ENCODE measurements around the gene SYT9. TPM values are rescaled to one million over a fixed set of nuclear protein-coding genes. Genes with fewer than 3 reads are reported as not detected.
A peak's percentile ranks its signal among the peaks of the same experiment; 100 is the strongest.

The SYT9 gene
- total RNA-seq, 4 donors from 2014 or later: 0.14 to 0.16 TPM; not detected in 2

DNA sequence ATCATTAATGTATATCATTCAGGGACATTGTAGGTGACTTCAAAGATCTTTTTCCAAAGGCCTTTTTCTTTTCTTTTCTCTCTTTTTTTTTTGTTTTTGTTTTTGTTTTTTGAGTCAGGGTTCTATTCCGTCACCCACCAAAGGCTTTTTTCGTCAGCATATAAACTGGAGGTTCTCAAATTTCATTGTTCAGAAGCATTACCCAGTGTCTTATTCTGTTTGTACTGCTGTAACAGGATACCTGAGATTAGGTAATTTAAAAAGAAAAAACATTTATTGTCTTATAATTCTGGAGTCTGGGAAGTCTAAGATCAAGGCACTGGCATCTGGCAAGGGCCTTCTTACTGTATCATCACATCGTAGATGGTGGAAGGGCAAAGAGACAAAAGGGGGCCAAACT lies 6.4 kb upstream of the SYT9 start:
- H3K27me3 ChIP-seq: peaks cover under 1% of the 10 kb centered on the region
- no peaks in the 10 kb centered on the region for H3K4me1 ChIP-seq
- no peaks in the 10 kb centered on the region for H3K9me3 ChIP-seq
- no peak overlapping the region for H3K4me3 ChIP-seq
- 58 to 68% methylated on average over 3 of the region's 3 CpGs for WGBS, 2 donors (ENCODE audit: low coverage in 1 of 2)
- no peak for DNase-seq
- TF ChIP-seq POLR2A (IDR thresholded peaks at IDR 0.05) (no peak), EP300 (IDR thresholded peaks at IDR 0.05; ENCODE audit: low read depth) (no peak), POLR2AphosphoS5 (IDR thresholded peaks at IDR 0.05) (no peak)
- TF ChIP-seq, protein P1, sequence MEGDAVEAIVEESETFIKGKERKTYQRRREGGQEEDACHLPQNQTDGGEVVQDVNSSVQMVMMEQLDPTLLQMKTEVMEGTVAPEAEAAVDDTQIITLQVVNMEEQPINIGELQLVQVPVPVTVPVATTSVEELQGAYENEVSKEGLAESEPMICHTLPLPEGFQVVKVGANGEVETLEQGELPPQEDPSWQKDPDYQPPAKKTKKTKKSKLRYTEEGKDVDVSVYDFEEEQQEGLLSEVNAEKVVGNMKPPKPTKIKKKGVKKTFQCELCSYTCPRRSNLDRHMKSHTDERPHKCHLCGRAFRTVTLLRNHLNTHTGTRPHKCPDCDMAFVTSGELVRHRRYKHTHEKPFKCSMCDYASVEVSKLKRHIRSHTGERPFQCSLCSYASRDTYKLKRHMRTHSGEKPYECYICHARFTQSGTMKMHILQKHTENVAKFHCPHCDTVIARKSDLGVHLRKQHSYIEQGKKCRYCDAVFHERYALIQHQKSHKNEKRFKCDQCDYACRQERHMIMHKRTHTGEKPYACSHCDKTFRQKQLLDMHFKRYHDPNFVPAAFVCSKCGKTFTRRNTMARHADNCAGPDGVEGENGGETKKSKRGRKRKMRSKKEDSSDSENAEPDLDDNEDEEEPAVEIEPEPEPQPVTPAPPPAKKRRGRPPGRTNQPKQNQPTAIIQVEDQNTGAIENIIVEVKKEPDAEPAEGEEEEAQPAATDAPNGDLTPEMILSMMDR (IDR thresholded peaks at IDR 0.05): no peak
- intact Hi-C loops (cut with DNase I; ENCODE audit: low total_unique reads): no loop called here
- no peaks in the 10 kb centered on the region for H3K36me3 ChIP-seq
- no peak overlapping the region for H3K27ac ChIP-seq
- in situ Hi-C loops (cut with MboI; ENCODE audit: low pct_ligation_motif_present in 1 of 4, low pct_unique_long_range_greater_than_20kb in 1 of 4, low sequenced_read_pairs in 3 of 4): no loop called here

DNA sequence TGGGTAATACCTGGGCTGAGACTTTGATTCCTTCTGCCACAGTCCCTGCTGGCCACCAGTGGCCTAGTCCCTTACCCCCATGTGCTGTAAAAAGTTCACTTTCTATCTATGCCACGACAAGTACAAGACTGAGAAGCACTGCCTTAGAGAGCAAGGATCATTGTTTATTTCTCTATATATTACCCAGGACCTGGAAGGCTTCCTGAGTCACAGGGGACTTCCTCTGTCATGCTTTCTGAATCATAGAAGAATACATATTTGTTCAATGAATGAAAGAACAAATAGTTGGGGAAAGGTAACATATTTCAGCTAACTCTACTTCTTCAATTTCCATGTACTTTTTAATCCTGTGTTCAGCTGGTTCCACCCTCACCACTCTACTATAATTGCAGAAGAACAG lies 5.5 kb upstream of the SYT9 start:
- Histone ChIP-seq H3K27ac (no peak overlapping the region), H3K9me3 (no peaks in the 10 kb centered on the region), H3K4me1 (no peaks in the 10 kb centered on the region), H3K27me3 (peaks cover 2% of the 10 kb centered on the region), H3K4me3 (no peak overlapping the region), H3K36me3 (no peaks in the 10 kb centered on the region)
- WGBS, 2 donors (ENCODE audit: low coverage in 1 of 2): 48% methylated on average over 1 of the region's 1 CpG; no CpG with 5 or more reads in 1 of the 2 donors
- in situ Hi-C loops (cut with MboI; ENCODE audit: low pct_ligation_motif_present in 1 of 4, low pct_unique_long_range_greater_than_20kb in 1 of 4, low sequenced_read_pairs in 3 of 4) (no loop called here), intact Hi-C loops (cut with DNase I; ENCODE audit: low total_unique reads) (no loop called here)
- DNase-seq: no peak
- TF ChIP-seq POLR2AphosphoS5 (IDR thresholded peaks at IDR 0.05): no peak
- TF ChIP-seq, protein P1 (IDR thresholded peaks at IDR 0.05): no peak
- TF ChIP-seq EP300 (IDR thresholded peaks at IDR 0.05; ENCODE audit: low read depth): no peak
- no peak for TF ChIP-seq POLR2A (IDR thresholded peaks at IDR 0.05)

DNA sequence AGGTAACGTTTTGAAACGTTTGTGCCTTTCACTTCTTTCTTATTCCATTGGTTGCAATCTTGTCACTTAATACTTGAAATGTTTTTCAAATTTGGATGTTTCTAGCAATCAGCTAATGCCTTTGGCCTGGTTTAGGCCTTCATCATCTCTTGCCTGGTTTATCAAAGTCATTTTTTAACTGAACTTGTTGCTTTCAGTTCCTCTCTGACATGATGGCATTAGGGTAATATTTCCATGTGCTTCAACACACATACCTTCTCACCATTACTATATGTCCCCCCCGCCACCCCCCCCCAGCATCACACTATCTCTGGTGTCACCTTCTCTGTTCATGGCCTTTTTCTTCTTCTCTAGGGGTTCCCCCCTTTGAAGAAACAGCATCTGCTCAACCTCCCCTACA lies 1.5 kb upstream of the SYT9 start:
- in situ Hi-C loops (cut with MboI; ENCODE audit: low pct_ligation_motif_present in 1 of 4, low pct_unique_long_range_greater_than_20kb in 1 of 4, low sequenced_read_pairs in 3 of 4) (no loop called here), intact Hi-C loops (cut with DNase I; ENCODE audit: low total_unique reads) (no loop called here)
- Histone ChIP-seq H3K27me3 (peaks cover 37% of the 10 kb centered on the region), H3K36me3 (no peaks in the 10 kb centered on the region), H3K4me3 (no peak overlapping the region), H3K27ac (no peak overlapping the region), H3K9me3 (no peaks in the 10 kb centered on the region), H3K4me1 (peaks cover 0 to 15% (median 13%) of the 10 kb centered on the region in 4 donors)
- WGBS, 2 donors (ENCODE audit: low coverage in 1 of 2): 64 to 83% methylated on average over 2 to 3 of the region's 3 CpGs
- DNase-seq: no peak
- no peak for TF ChIP-seq POLR2AphosphoS5 (IDR thresholded peaks at IDR 0.05)
- TF ChIP-seq POLR2A (IDR thresholded peaks at IDR 0.05): no peak
- TF ChIP-seq EP300 (IDR thresholded peaks at IDR 0.05; ENCODE audit: low read depth): no peak
- TF ChIP-seq, protein P1 (IDR thresholded peaks at IDR 0.05): no peak

DNA sequence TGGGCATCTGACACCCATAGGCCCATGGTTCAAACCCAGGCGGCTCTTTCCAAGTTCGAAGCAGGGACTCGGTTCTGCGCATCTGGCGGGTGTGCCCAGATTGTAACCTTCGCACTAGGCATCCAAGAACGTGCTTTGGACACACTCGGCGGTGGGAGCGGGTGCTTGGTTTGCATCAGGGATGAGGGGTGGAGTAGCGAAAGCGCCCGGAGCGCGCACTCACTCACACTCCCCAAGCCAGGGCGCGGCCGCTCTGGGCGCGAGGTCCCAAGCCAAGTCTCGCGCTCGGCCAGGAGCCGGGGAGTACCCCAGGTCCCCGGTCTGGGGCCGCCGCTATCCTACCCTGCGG lies 243 bp upstream of the SYT9 start:
- TF ChIP-seq, protein P1 (IDR thresholded peaks at IDR 0.05): no peak
- no peak for TF ChIP-seq EP300 (IDR thresholded peaks at IDR 0.05; ENCODE audit: low read depth)
- no peak for TF ChIP-seq POLR2A (IDR thresholded peaks at IDR 0.05)
- TF ChIP-seq POLR2AphosphoS5 (IDR thresholded peaks at IDR 0.05): no peak
- Histone ChIP-seq H3K4me1 (peaks cover 0 to 15% (median 13%) of the 10 kb centered on the region in 4 donors), H3K9me3 (no peaks in the 10 kb centered on the region), H3K27me3 (peaks cover 44% of the 10 kb centered on the region), H3K27ac (no peak overlapping the region), H3K36me3 (no peaks in the 10 kb centered on the region), H3K4me3 (peak overlapping the region; percentile 11 to 62 (median 33))
- in situ Hi-C loops (cut with MboI; ENCODE audit: low pct_ligation_motif_present in 1 of 4, low pct_unique_long_range_greater_than_20kb in 1 of 4, low sequenced_read_pairs in 3 of 4) (no loop called here), intact Hi-C loops (cut with DNase I; ENCODE audit: low total_unique reads) (no loop called here)
- DNase-seq: no peak
- 19% methylated on average over 25 of the region's 28 CpGs; no CpG with 5 or more reads in 1 of the 2 donors for WGBS, 2 donors (ENCODE audit: low coverage in 1 of 2)
